GM18870 (cell line): ENCODE measurements around the gene CACNB4.
"Not testable (repeated sequence)": the region's sequence is repeated elsewhere in the genome, so short reads cannot be mapped to it uniquely, and the experiment has no call there.

Experiments
- ATAC-seq: cut with Tn5 transposase; IDR thresholded peaks from one replicate; pipeline ENCODE4 v1.9.1; 2021; ENCODE audit warnings: moderate library complexity; ENCODE audit not compliant: unreplicated experiment

Gene CACNB4

GRCh38 chr2:151795646-151796240, 303.1 kb downstream of the CACNB4 start:
- no peak for ATAC-seq

- not testable (repeated sequence) for ATAC-seq
Measured at GRCh38 chr2:151794422-151794821, 304.4 kb downstream of the CACNB4 start.

GRCh38 chr2:151793123-151793522, 305.7 kb downstream of the CACNB4 start:
- no peak for ATAC-seq

- ATAC-seq, result no peak
Measured at GRCh38 chr2:151792589-151792988, 306.3 kb downstream of the CACNB4 start.

- ATAC-seq, result no peak
Measured at GRCh38 chr2:151791545-151791944, 307.3 kb downstream of the CACNB4 start.

GRCh38 chr2:151790689-151791088, 308.2 kb downstream of the CACNB4 start:
- ATAC-seq, result no peak

- ATAC-seq, result no peak
Measured at GRCh38 chr2:151789055-151789834, 309.6 kb downstream of the CACNB4 start.

GRCh38 chr2:151786483-151786882, 312.4 kb downstream of the CACNB4 start:
- ATAC-seq, result no peak

- ATAC-seq, result no peak
Measured at GRCh38 chr2:151786077-151786476, 312.8 kb downstream of the CACNB4 start.

GRCh38 chr2:151783133-151783520, 315.7 kb downstream of the CACNB4 start:
- ATAC-seq, result no peak
